ENCODE measurements around the gene OR4E1. TPM values are rescaled to one million over a fixed set of nuclear protein-coding genes. Genes with fewer than 3 reads are reported as not detected.
"Not testable (repeated sequence)": the region's sequence is repeated elsewhere in the genome, so short reads cannot be mapped to it uniquely, and the experiment has no call there.

The OR4E1 gene
- total RNA-seq, 1 donor from 2014 or later, result not detected

DNA sequence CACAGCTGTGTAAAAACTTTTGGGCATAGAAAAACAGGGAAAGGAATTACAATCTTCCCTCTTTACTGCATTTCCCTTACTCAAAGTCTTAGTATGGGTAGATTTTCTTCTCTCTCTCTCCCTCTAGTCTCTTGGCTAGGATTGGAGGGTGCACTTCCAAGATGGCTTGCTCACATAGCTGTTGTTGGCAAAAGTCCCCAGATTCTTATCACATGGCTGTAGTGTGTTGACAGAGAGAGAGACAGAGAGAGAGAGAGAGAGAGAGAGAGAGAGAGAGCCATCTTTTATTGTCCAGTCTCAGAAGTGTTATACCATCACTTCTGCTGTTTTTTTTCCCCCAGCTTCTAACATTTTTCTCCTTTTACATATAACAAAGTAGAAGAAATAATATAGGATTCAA, 26.2 kb downstream of the OR4E1 start:
- Histone ChIP-seq H3K27me3 (ENCODE audit: control insufficient read depth, insufficient read depth, low read length) (no peaks in the 10 kb centered on the region), H3K36me3 (ENCODE audit: control insufficient read depth, insufficient read depth, low read length) (no peaks in the 10 kb centered on the region), H3K4me3 (ENCODE audit: low read depth, low read length) (no peak overlapping the region)
- TF ChIP-seq, protein P1, sequence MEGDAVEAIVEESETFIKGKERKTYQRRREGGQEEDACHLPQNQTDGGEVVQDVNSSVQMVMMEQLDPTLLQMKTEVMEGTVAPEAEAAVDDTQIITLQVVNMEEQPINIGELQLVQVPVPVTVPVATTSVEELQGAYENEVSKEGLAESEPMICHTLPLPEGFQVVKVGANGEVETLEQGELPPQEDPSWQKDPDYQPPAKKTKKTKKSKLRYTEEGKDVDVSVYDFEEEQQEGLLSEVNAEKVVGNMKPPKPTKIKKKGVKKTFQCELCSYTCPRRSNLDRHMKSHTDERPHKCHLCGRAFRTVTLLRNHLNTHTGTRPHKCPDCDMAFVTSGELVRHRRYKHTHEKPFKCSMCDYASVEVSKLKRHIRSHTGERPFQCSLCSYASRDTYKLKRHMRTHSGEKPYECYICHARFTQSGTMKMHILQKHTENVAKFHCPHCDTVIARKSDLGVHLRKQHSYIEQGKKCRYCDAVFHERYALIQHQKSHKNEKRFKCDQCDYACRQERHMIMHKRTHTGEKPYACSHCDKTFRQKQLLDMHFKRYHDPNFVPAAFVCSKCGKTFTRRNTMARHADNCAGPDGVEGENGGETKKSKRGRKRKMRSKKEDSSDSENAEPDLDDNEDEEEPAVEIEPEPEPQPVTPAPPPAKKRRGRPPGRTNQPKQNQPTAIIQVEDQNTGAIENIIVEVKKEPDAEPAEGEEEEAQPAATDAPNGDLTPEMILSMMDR (IDR thresholded peaks at IDR 0.05; ENCODE audit: insufficient read depth, low read length, poor library complexity, severe bottlenecking), result no peak
- DNase-seq (ENCODE audit: low read depth), result no peak

DNA sequence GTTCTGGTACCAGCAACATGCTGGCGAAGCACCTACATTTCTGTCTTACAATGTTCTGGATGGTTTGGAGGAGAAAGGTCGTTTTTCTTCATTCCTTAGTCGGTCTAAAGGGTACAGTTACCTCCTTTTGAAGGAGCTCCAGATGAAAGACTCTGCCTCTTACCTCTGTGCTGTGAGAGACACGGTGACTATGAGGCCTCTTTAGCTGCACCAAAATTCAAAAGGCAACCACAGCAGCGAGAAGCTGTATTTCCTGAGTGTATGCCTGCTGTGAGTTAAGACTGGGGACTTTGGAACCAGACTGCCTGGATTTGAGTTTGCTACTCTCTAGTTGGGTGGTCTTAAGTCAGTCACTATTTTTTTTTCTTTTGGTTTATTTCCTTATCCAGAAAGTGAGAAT, 30.2 kb downstream of the OR4E1 start:
- no peaks in the 10 kb centered on the region for H3K36me3 ChIP-seq (ENCODE audit: control insufficient read depth, insufficient read depth, low read length)
- no peak overlapping the region for H3K4me3 ChIP-seq (ENCODE audit: low read depth, low read length)
- TF ChIP-seq, protein P1 (IDR thresholded peaks at IDR 0.05; ENCODE audit: insufficient read depth, low read length, poor library complexity, severe bottlenecking), result no peak
- no peak for DNase-seq (ENCODE audit: low read depth)
- H3K27me3 ChIP-seq (ENCODE audit: control insufficient read depth, insufficient read depth, low read length), result no peaks in the 10 kb centered on the region

DNA sequence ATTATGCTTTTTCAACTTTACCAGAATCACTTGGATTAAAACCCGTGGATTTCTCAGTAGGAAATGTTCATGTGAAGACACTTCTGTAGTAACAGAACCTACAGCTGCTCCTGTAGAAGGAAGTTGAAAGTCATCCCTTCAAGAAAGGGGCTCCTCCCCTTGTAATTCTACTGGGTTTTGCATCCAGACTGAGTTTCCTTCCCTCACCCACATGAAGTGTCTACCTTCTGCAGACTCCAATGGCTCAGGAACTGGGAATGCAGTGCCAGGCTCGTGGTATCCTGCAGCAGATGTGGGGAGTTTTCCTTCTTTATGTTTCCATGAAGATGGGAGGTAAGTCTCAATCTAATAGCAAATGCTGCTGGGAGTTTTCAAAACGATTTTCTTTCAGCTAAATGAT, 30.9 kb downstream of the OR4E1 start:
- Histone ChIP-seq H3K36me3 (ENCODE audit: control insufficient read depth, insufficient read depth, low read length) (no peaks in the 10 kb centered on the region), H3K27me3 (ENCODE audit: control insufficient read depth, insufficient read depth, low read length) (no peaks in the 10 kb centered on the region), H3K4me3 (ENCODE audit: low read depth, low read length) (no peak overlapping the region)
- TF ChIP-seq, protein P1 (IDR thresholded peaks at IDR 0.05; ENCODE audit: insufficient read depth, low read length, poor library complexity, severe bottlenecking), result no peak
- DNase-seq (ENCODE audit: low read depth), result no peak

DNA sequence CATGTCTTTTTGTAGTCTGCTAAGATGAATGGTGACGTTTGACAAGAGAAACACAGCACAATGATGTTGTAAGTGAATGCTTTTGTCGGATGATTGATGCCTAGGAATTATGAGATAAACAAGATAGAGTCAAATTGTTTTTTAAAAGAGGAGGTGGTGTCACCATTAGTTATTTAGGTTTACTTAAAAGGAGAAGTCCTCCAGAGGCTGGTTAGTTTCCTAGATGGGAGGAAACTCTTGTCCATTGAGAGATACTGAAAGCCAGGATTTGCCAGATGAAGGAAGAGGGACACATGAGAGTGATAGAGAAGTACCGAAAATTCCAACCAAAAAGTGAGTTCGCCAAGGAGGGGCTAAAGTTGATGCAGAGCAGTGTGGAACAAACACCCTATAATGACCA, 38.8 kb downstream of the OR4E1 start, which contains the start of gene OR10G2:
OR10G2 (minus strand) TSS at position 101 of the 400 bp plus-strand sequence; CDS start at position 3, 98 bp downstream.
- H3K27me3 ChIP-seq (ENCODE audit: control insufficient read depth, insufficient read depth, low read length), result no peaks in the 10 kb centered on the region
- H3K4me3 ChIP-seq (ENCODE audit: low read depth, low read length), result no peak within 1 kb of the TSS
- TF ChIP-seq, protein P1 (IDR thresholded peaks at IDR 0.05; ENCODE audit: insufficient read depth, low read length, poor library complexity, severe bottlenecking), result no peak
- no peak for DNase-seq (ENCODE audit: low read depth)
- H3K36me3 ChIP-seq (ENCODE audit: control insufficient read depth, insufficient read depth, low read length), result no peaks in the 10 kb centered on the region

GRCh38 chr14:21631084-21631483, 42.5 kb downstream of the OR4E1 start:
- H3K4me3 ChIP-seq (ENCODE audit: low read depth, low read length), result no peak overlapping the region
- no peaks in the 10 kb centered on the region for H3K27me3 ChIP-seq (ENCODE audit: control insufficient read depth, insufficient read depth, low read length)
- H3K36me3 ChIP-seq (ENCODE audit: control insufficient read depth, insufficient read depth, low read length), result no peaks in the 10 kb centered on the region
- TF ChIP-seq, protein P1 (IDR thresholded peaks at IDR 0.05; ENCODE audit: insufficient read depth, low read length, poor library complexity, severe bottlenecking), result no peak
- DNase-seq (ENCODE audit: low read depth), result peak; percentile 2

GRCh38 chr14:21630503-21630902, 43.1 kb downstream of the OR4E1 start:
- not testable (repeated sequence) for H3K36me3 ChIP-seq (ENCODE audit: control insufficient read depth, insufficient read depth, low read length); H3K27me3 ChIP-seq (ENCODE audit: control insufficient read depth, insufficient read depth, low read length); H3K4me3 ChIP-seq (ENCODE audit: low read depth, low read length); DNase-seq (ENCODE audit: low read depth)

Measured in kidney epithelial cell (primary cell).